SK-N-MC (cell line): ENCODE results near the gene CYFIP1.

ENCODE experiments used
- EZH2 ChIP-seq: fragments of 200-600 bp; sonication (generic); IDR thresholded peaks from one replicate; pipeline ENCODE4 v1.6.1; 2017; ENCODE audit warnings: antibody characterized with exemption
- POLR2AphosphoS5 ChIP-seq: IDR thresholded peaks from 2 replicates; pipeline ENCODE4 v1.6.1; 2012; ENCODE audit warnings: mild to moderate bottlenecking, low read depth, low read length, borderline replicate concordance

DNA sequence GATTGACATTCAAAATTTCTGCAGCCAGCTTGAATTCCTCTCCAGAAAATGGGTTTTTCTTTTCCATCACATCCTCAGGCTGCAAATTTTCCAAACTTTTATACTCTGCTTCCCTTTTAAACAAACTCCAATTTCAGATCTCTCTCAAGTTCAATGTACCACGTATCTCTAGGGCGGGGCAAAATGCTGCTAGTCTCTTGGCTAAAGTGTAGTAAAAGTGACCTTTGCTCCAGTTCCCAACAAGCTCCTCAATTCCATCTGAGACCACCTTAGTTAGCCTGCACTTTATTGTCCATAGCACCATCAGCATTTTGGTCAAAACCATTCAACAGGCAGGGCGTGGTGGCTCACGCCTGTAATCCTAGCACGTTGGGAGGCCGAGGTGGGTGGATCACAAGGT, 95.0 kb downstream of the CYFIP1 start:
- TF ChIP-seq EZH2 (no peak), POLR2AphosphoS5 (no peak)
